Measurements from ENCODE around the gene SLC39A10. TPM values are rescaled to one million over a fixed set of nuclear protein-coding genes. Genes with fewer than 3 reads are reported as not detected.

The SLC39A10 gene
- total and polyA plus RNA-seq, 3 donors from 2014 or later, result 23.3 to 43.4 (median 34.7) TPM

- no peaks in the 10 kb centered on the region for H3K4me1 ChIP-seq
- intact Hi-C loops (cut with DNase I; ENCODE audit: low total_unique reads), result no loop called here
- TF ChIP-seq CTCF (IDR thresholded peaks at IDR 0.05), result no peak
- no peak for TF ChIP-seq POLR2A (IDR thresholded peaks at IDR 0.05)
- no peaks in the 10 kb centered on the region for H3K9me3 ChIP-seq
- no peaks in the 10 kb centered on the region for H3K36me3 ChIP-seq (ENCODE audit: low read depth, missing control alignments)
- no peak overlapping the region for H3K27ac ChIP-seq
- no peak for DNase-seq
- no peaks in the 10 kb centered on the region for H3K27me3 ChIP-seq
- WGBS, 2 donors, result 68 to 72% methylated on average over 2 of the region's 2 CpGs
- H3K4me3 ChIP-seq, result no peak overlapping the region
Measured at GRCh38 chr2:195768431-195768830, 111.4 kb downstream of the SLC39A10 start.

- no peak for DNase-seq
- intact Hi-C loops (cut with DNase I; ENCODE audit: low total_unique reads), result no loop called here
Measured at GRCh38 chr2:195769975-195770374, 112.9 kb downstream of the SLC39A10 start.

GRCh38 chr2:195779491-195779890 is 122.5 kb downstream of the SLC39A10 start:
- Histone ChIP-seq H3K4me3 (no peak overlapping the region), H3K27me3 (no peaks in the 10 kb centered on the region), H3K36me3 (ENCODE audit: low read depth, missing control alignments) (no peaks in the 10 kb centered on the region), H3K27ac (no peak overlapping the region), H3K9me3 (no peaks in the 10 kb centered on the region), H3K4me1 (no peaks in the 10 kb centered on the region)
- TF ChIP-seq POLR2A (IDR thresholded peaks at IDR 0.05), result no peak
- TF ChIP-seq CTCF (IDR thresholded peaks at IDR 0.05), result no peak
- intact Hi-C loops (cut with DNase I; ENCODE audit: low total_unique reads), result no loop called here
- no peak for DNase-seq
- WGBS, 2 donors, result 87 to 88% methylated on average over 2 of the region's 2 CpGs

More at GRCh38 chr2:195769975-195770374, 112.9 kb downstream of the SLC39A10 start:
- no peaks in the 10 kb centered on the region for H3K9me3 ChIP-seq
- H3K36me3 ChIP-seq (ENCODE audit: low read depth, missing control alignments), result no peaks in the 10 kb centered on the region
- no peak overlapping the region for H3K4me3 ChIP-seq
- TF ChIP-seq POLR2A (IDR thresholded peaks at IDR 0.05) (no peak), CTCF (IDR thresholded peaks at IDR 0.05) (no peak)
- no peaks in the 10 kb centered on the region for H3K27me3 ChIP-seq
- H3K27ac ChIP-seq, result no peak overlapping the region
- H3K4me1 ChIP-seq, result no peaks in the 10 kb centered on the region

- intact Hi-C loops (cut with DNase I; ENCODE audit: low total_unique reads), result no loop called here
- no peaks in the 10 kb centered on the region for H3K9me3 ChIP-seq
- no peaks in the 10 kb centered on the region for H3K4me1 ChIP-seq
- TF ChIP-seq POLR2A (IDR thresholded peaks at IDR 0.05), result no peak
- TF ChIP-seq CTCF (IDR thresholded peaks at IDR 0.05), result no peak
- no peaks in the 10 kb centered on the region for H3K36me3 ChIP-seq (ENCODE audit: low read depth, missing control alignments)
- DNase-seq, result no peak
- no peak overlapping the region for H3K4me3 ChIP-seq
- no peak overlapping the region for H3K27ac ChIP-seq
- H3K27me3 ChIP-seq, result no peaks in the 10 kb centered on the region
- WGBS, 2 donors, result 81 to 99% methylated on average over 2 of the region's 2 CpGs
Measured at GRCh38 chr2:195782156-195782555, 125.1 kb downstream of the SLC39A10 start.

Small RNAs within 50 kb of the gene (small RNA-seq; reads per million reads assigned to genes)
- 0 reads per million in 2 donors for gene RNU6-915P
